HepG2 (cell line): ENCODE data around the gene SPRYD3. TPM values are rescaled to one million over a fixed set of nuclear protein-coding genes. Genes with fewer than 3 reads are reported as not detected.
A peak's percentile ranks its signal among the peaks of the same experiment; 100 is the strongest.

Experiments
- ARID5B ChIP-seq: IDR thresholded peaks from 2 replicates; pipeline ENCODE4 v1.4.0; 2020; ENCODE audit warnings: mild to moderate bottlenecking, missing genetic modification reagents
- CAMTA2 ChIP-seq: sonication (generic); formaldehyde crosslinking; IDR thresholded peaks from 2 replicates; pipeline ENCODE4 v1.4.0; 2020; ENCODE audit warnings: mild to moderate bottlenecking, missing genetic modification reagents, borderline replicate concordance
- MXI1 ChIP-seq: IDR thresholded peaks from 3 replicates; pipeline ENCODE4 v1.6.1; 2012; ENCODE audit warnings: low read depth, low read length, inconsistent platforms, borderline replicate concordance
- POLR2G ChIP-seq: fragments of 200-400 bp; formaldehyde crosslinking; IDR thresholded peaks from 2 replicates; pipeline ENCODE4 v1.6.1; 2018; ENCODE audit warnings: mild to moderate bottlenecking, low read depth, low read length, moderate library complexity
- RBFOX2 ChIP-seq: fragments of 200-400 bp; formaldehyde crosslinking; IDR thresholded peaks from 2 replicates; pipeline ENCODE4 v1.6.1; 2017; ENCODE audit warnings: low read depth, mild to moderate bottlenecking, low read length
- RNF2 ChIP-seq: fragments of 450-650 bp; conservative IDR thresholded peaks from 2 replicates; pipeline ENCODE4 v1.6.1; 2016; ENCODE audit warnings: low read depth
- TFDP1 ChIP-seq: IDR thresholded peaks from 2 replicates; pipeline ENCODE4 v1.6.1; 2016; ENCODE audit warnings: missing compliant biosample characterization, missing genetic modification reagents, borderline replicate concordance
- ZFP82 ChIP-seq: sonication (generic); formaldehyde crosslinking; IDR thresholded peaks from 2 replicates; pipeline ENCODE4 v1.5.1; 2020; ENCODE audit warnings: mild to moderate bottlenecking, missing genetic modification reagents, borderline replicate concordance
- ZHX2 ChIP-seq, 2 experiments: sonication (generic) in 1 of 2; formaldehyde crosslinking in 1 of 2; IDR thresholded peaks; 2 replicates each; pipeline versions ENCODE4 v1.6.1 to v1.9.0; 2014 to 2022; ENCODE audit warnings: antibody characterized with exemption in 1 of 2, borderline replicate concordance in 1 of 2, inconsistent platforms in 1 of 2, low read depth in 1 of 2, missing genetic modification reagents in 1 of 2
- ZNF160 ChIP-seq: sonication (generic); formaldehyde crosslinking; IDR thresholded peaks from 2 replicates; pipeline ENCODE4 v1.8.0; 2022; ENCODE audit warnings: mild to moderate bottlenecking, inconsistent platforms, missing genetic modification reagents
- ZNF572 ChIP-seq: sonication (generic); formaldehyde crosslinking; IDR thresholded peaks from 2 replicates; pipeline ENCODE4 v1.5.1; 2020; ENCODE audit warnings: mild to moderate bottlenecking, missing genetic modification reagents
- polyA plus RNA-seq, 8 experiments: library from polyadenylated mRNA; depleted of rRNA in 3 of 8; stranded (reverse) in 7 of 8; unstranded in 1 of 8; fragments of >200 nt; fragmentation: Illumina TruSeq in 4 of 8; extraction: Trizol in 4 of 8; gene quantifications; 2 replicates each; pipeline versions ENCODE4 v1.2.1 to v1.2.3, GENCODE V29; 2011 to 2016; ENCODE audit warnings: low read depth in 4 of 8, missing spikeins in 1 of 8, mixed read lengths in 1 of 8; ENCODE audit not compliant: insufficient read depth in 1 of 8
- total RNA-seq, 5 experiments: library from RNA; depleted of rRNA; stranded (reverse); fragments of >200 nt; fragmentation: Illumina TruSeq; extraction: Trizol; gene quantifications; 2 replicates each; pipeline ENCODE4 v1.2.3, GENCODE V29; 2016; ENCODE audit warnings: low read depth in 1 of 5

SPRYD3 gene
- total and polyA plus RNA-seq, 2 of the 13 experiments (the other 11 are each of a cell fraction or from before 2014, with no cell fraction given): 9.0 to 9.2 TPM

- TF ChIP-seq TFDP1 (CRISPR knock-in tag) (no peak), ZHX2 (IDR thresholded peaks at IDR 0.05; ENCODE audit: low read depth) (no peak), ZHX2 (CRISPR knock-in tag; IDR thresholded peaks at IDR 0.05; ENCODE audit: borderline replicate concordance) (no peak), RNF2 (no peak), RBFOX2 (peak; percentile 64; the same call in 1 of the 2 replicates), ZNF160 (0 out of 2 replicates have a peak, but pooled peaks have one; percentile 12), POLR2G (peak; percentile 80), MXI1 (0 out of 3 replicates have a peak, but pooled peaks have one; percentile 16), ZFP82 (CRISPR knock-in tag) (peak; percentile 74; the same call in 1 of the 2 replicates), ARID5B (CRISPR knock-in tag) (peak; percentile 12; the same call in 1 of the 2 replicates), CAMTA2 (CRISPR knock-in tag) (peak; percentile 71; the same call in 1 of the 2 replicates), ZNF572 (CRISPR knock-in tag) (peak; percentile 20; the same call in 1 of the 2 replicates)
- TF ChIP-seq, all 625 proteins: peak for 76
These were observed 565 bp downstream of the SPRYD3 start (continued) for GRCh38 chr12:53078425-53079225.
